NCI-H1930 (cell line): ENCODE measurements around the gene NAPA.
"Not testable (repeated sequence)": the region's sequence is repeated elsewhere in the genome, so short reads cannot be mapped to it uniquely, and the experiment has no call there.

Source experiments
- DNase-seq, 2 experiments: peaks; one replicate each; lab custom pipeline; 2025; lab: John Stamatoyannopoulos, UW

The NAPA gene

GRCh38 chr19:47486220-47486619, 28.6 kb downstream of the NAPA start:
- DNase-seq: not testable (repeated sequence)

- DNase-seq: no peak
These were observed 29.7 kb downstream of the NAPA start for GRCh38 chr19:47485210-47485609.

GRCh38 chr19:47483800-47484690, 30.8 kb downstream of the NAPA start, which contains the start of gene KPTN:
TSS of gene KPTN (minus strand) at chr19:47484219. CDS start at chr19:47484160, 59 bp downstream.
- peak; percentile 82 to 93 for DNase-seq

GRCh38 chr19:47483200-47483599, 31.7 kb downstream of the NAPA start:
- DNase-seq: no peak

- DNase-seq: no peak
These were observed 33.3 kb downstream of the NAPA start for GRCh38 chr19:47481460-47482052.

- DNase-seq: no peak
These were observed 34.2 kb downstream of the NAPA start for GRCh38 chr19:47480658-47481057.

GRCh38 chr19:47479701-47480503, 35.0 kb downstream of the NAPA start:
- DNase-seq: no peak

- DNase-seq: no peak
These were observed 38.4 kb downstream of the NAPA start for GRCh38 chr19:47476438-47476972.

GRCh38 chr19:47475465-47475864, 39.4 kb downstream of the NAPA start:
- no peak for DNase-seq

- DNase-seq: no peak
These were observed 41.5 kb downstream of the NAPA start for GRCh38 chr19:47473336-47473735.

- DNase-seq: peak; percentile 67 to 69
These were observed 43.0 kb downstream of the NAPA start, which contains the start of gene SLC8A2 for GRCh38 chr19:47471733-47472457. TSS of gene SLC8A2 (minus strand) at chr19:47471893. CDS start at chr19:47466403, 5,490 bp downstream.

GRCh38 chr19:47471381-47471732, 43.5 kb downstream of the NAPA start:
- no peak for DNase-seq

GRCh38 chr19:47470447-47471195, 44.2 kb downstream of the NAPA start:
- DNase-seq: no peak

GRCh38 chr19:47469719-47470118, 45.1 kb downstream of the NAPA start:
- no peak for DNase-seq

- DNase-seq: no peak
These were observed 45.5 kb downstream of the NAPA start for GRCh38 chr19:47469363-47469700.

- no peak for DNase-seq
These were observed 46.9 kb downstream of the NAPA start for GRCh38 chr19:47467914-47468313.

GRCh38 chr19:47465957-47466356, 48.9 kb downstream of the NAPA start:
- DNase-seq: no peak

- no peak for DNase-seq
These were observed 50.0 kb downstream of the NAPA start for GRCh38 chr19:47464675-47465419.

- DNase-seq: no peak
These were observed 53.0 kb downstream of the NAPA start for GRCh38 chr19:47461876-47462275.

- DNase-seq: no peak
These were observed 55.4 kb downstream of the NAPA start for GRCh38 chr19:47459477-47459876.
